Vagina (tissue), 2 donors: ENCODE results near the gene SMARCD2.

Experiments used
- CTCF ChIP-seq, 3 experiments: fragments of 450-650 bp in 2 of 3; fragments of 200-600 bp in 1 of 3; sonication (generic) in 1 of 3; IDR thresholded peaks; one replicate each; pipeline ENCODE4 v1.5.1; 2017 to 2019; ENCODE audit warnings: antibody characterized with exemption in 3 of 3, mild to moderate bottlenecking in 2 of 3, moderate library complexity in 2 of 3
- POLR2A ChIP-seq, 2 donors: fragments of 450-650 bp; IDR thresholded peaks; one replicate each; pipeline ENCODE4 v1.6.1; 2017; ENCODE audit warnings: antibody characterized with exemption in 2 of 2, mild to moderate bottlenecking in 2 of 2, moderate library complexity in 2 of 2
- POLR2AphosphoS5 ChIP-seq, 2 donors: sonication (generic); formaldehyde crosslinking; IDR thresholded peaks; one replicate each; pipeline ENCODE4 v1.9.0; 2017; ENCODE audit warnings: antibody characterized with exemption in 2 of 2, mild to moderate bottlenecking in 2 of 2, low read depth in 1 of 2; ENCODE audit not compliant: insufficient read depth in 1 of 2

DNA sequence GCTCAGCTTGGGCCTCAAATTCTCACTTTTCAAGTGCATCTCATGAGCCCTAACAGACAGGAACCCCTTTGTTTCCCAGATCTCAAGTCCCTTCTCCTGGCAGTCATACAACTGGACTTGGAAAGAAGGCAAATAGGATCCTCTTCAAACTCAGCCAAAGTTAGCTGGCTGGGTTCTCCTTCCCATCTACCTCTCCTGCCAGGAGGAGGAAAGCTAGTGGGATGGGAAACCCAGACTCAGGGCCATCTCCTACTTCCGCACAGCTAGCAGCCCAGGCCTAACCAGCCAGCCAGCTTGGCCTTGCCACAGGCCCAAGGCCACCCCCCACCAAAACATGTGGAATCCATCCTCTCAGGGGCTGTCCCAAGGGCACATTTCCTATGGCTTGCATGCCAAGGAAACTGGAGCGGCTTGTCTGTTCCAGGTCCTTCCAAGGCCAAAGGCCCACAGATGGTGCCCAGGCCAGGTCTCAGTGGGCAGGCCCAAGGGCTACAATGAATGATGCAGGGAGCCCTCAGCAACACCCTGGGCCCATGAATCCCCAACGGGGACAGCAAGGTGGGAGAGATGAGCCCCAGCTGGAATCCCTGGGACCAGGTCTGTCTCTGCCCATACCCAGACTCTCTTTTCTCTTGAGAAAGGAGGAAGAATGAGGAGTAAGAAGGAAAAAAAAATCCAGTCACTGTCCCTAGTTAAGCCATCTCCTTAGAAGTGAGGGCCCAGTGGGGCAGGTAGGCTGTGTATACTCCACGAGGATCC lies 1.7 kb downstream of the SMARCD2 start:
- TF ChIP-seq CTCF (IDR thresholded peaks at IDR 0.05) (no peak), POLR2AphosphoS5 (IDR thresholded peaks at IDR 0.05; ENCODE audit: insufficient read depth in 1 of 2, low read depth in 1 of 2) (no peak), POLR2A (IDR thresholded peaks at IDR 0.05) (no peak)
